Measurements from ENCODE around the gene SEBOX.

Gene SEBOX

GRCh38 chr17:28367641-28368305, 2.8 kb upstream of the SEBOX start:
- Histone ChIP-seq H3K4me3 (ENCODE audit: low read depth, low read length) (no peak overlapping the region), H3K9ac (ENCODE audit: low read length) (no peak overlapping the region), H3K27ac (ENCODE audit: low read depth, low read length) (no peak overlapping the region), H3K9me3 (ENCODE audit: control insufficient read depth, insufficient read depth, low read depth, low read length) (no peaks in the 10 kb centered on the region), H3K27me3 (ENCODE audit: control insufficient read depth, insufficient read depth, low read length) (peaks cover 12% of the 10 kb centered on the region), H3K4me1 (ENCODE audit: control insufficient read depth, insufficient read depth, low read length) (peaks cover 14% of the 10 kb centered on the region), H3K36me3 (ENCODE audit: control insufficient read depth, insufficient read depth, low read length) (peaks cover 21% of the 10 kb centered on the region)

GRCh38 chr17:28366605-28367004, 1.6 kb upstream of the SEBOX start:
- H3K36me3 ChIP-seq (ENCODE audit: control insufficient read depth, insufficient read depth, low read length): peaks cover 31% of the 10 kb centered on the region
- H3K9me3 ChIP-seq (ENCODE audit: control insufficient read depth, insufficient read depth, low read depth, low read length): no peaks in the 10 kb centered on the region
- no peak overlapping the region for H3K27ac ChIP-seq (ENCODE audit: low read depth, low read length)
- H3K27me3 ChIP-seq (ENCODE audit: control insufficient read depth, insufficient read depth, low read length): peaks cover under 1% of the 10 kb centered on the region
- no peak overlapping the region for H3K9ac ChIP-seq (ENCODE audit: low read length)
- peaks cover 14% of the 10 kb centered on the region for H3K4me1 ChIP-seq (ENCODE audit: control insufficient read depth, insufficient read depth, low read length)
- no peak overlapping the region for H3K4me3 ChIP-seq (ENCODE audit: low read depth, low read length)

GRCh38 chr17:28365487-28365886, 488 bp upstream of the SEBOX start:
- no peaks in the 10 kb centered on the region for H3K27me3 ChIP-seq (ENCODE audit: control insufficient read depth, insufficient read depth, low read length)
- H3K36me3 ChIP-seq (ENCODE audit: control insufficient read depth, insufficient read depth, low read length): peaks cover 43% of the 10 kb centered on the region
- no peak overlapping the region for H3K27ac ChIP-seq (ENCODE audit: low read depth, low read length)
- no peak overlapping the region for H3K9ac ChIP-seq (ENCODE audit: low read length)
- H3K4me3 ChIP-seq (ENCODE audit: low read depth, low read length): no peak overlapping the region
- peaks cover 8% of the 10 kb centered on the region for H3K4me1 ChIP-seq (ENCODE audit: control insufficient read depth, insufficient read depth, low read length)
- no peaks in the 10 kb centered on the region for H3K9me3 ChIP-seq (ENCODE audit: control insufficient read depth, insufficient read depth, low read depth, low read length)

GRCh38 chr17:28363776-28364650, 986 bp downstream of the SEBOX start:
- H3K27ac ChIP-seq (ENCODE audit: low read depth, low read length): no peak overlapping the region
- no peaks in the 10 kb centered on the region for H3K4me1 ChIP-seq (ENCODE audit: control insufficient read depth, insufficient read depth, low read length)

GRCh38 chr17:28363186-28363585, 1.8 kb downstream of the SEBOX start:
- no peaks in the 10 kb centered on the region for H3K27me3 ChIP-seq (ENCODE audit: control insufficient read depth, insufficient read depth, low read length)
- H3K27ac ChIP-seq (ENCODE audit: low read depth, low read length): no peak overlapping the region
- H3K9me3 ChIP-seq (ENCODE audit: control insufficient read depth, insufficient read depth, low read depth, low read length): no peaks in the 10 kb centered on the region
- peaks cover 3% of the 10 kb centered on the region for H3K4me1 ChIP-seq (ENCODE audit: control insufficient read depth, insufficient read depth, low read length)
- no peak overlapping the region for H3K9ac ChIP-seq (ENCODE audit: low read length)
- peaks cover 58% of the 10 kb centered on the region for H3K36me3 ChIP-seq (ENCODE audit: control insufficient read depth, insufficient read depth, low read length)
- H3K4me3 ChIP-seq (ENCODE audit: low read depth, low read length): no peak overlapping the region

More at GRCh38 chr17:28363776-28364650, 986 bp downstream of the SEBOX start:
- H3K9ac ChIP-seq (ENCODE audit: low read length): no peak overlapping the region
- peaks cover 55% of the 10 kb centered on the region for H3K36me3 ChIP-seq (ENCODE audit: control insufficient read depth, insufficient read depth, low read length)
- H3K9me3 ChIP-seq (ENCODE audit: control insufficient read depth, insufficient read depth, low read depth, low read length): no peaks in the 10 kb centered on the region
- H3K27me3 ChIP-seq (ENCODE audit: control insufficient read depth, insufficient read depth, low read length): no peaks in the 10 kb centered on the region
- no peak overlapping the region for H3K4me3 ChIP-seq (ENCODE audit: low read depth, low read length)

- Histone ChIP-seq H3K27ac (ENCODE audit: low read depth, low read length) (peak overlapping the region; percentile 86), H3K36me3 (ENCODE audit: control insufficient read depth, insufficient read depth, low read length) (peaks cover 59% of the 10 kb centered on the region), H3K4me3 (ENCODE audit: low read depth, low read length) (peak overlapping the region; percentile 95), H3K27me3 (ENCODE audit: control insufficient read depth, insufficient read depth, low read length) (no peaks in the 10 kb centered on the region), H3K9me3 (ENCODE audit: control insufficient read depth, insufficient read depth, low read depth, low read length) (no peaks in the 10 kb centered on the region), H3K9ac (ENCODE audit: low read length) (peak overlapping the region; percentile 96), H3K4me1 (ENCODE audit: control insufficient read depth, insufficient read depth, low read length) (peaks cover 10% of the 10 kb centered on the region)
Observed at GRCh38 chr17:28357901-28358197, 7.2 kb downstream of the SEBOX start.

- H3K36me3 ChIP-seq (ENCODE audit: control insufficient read depth, insufficient read depth, low read length): peaks cover 58% of the 10 kb centered on the region
- H3K4me1 ChIP-seq (ENCODE audit: control insufficient read depth, insufficient read depth, low read length): peaks cover 10% of the 10 kb centered on the region
- no peaks in the 10 kb centered on the region for H3K27me3 ChIP-seq (ENCODE audit: control insufficient read depth, insufficient read depth, low read length)
- H3K4me3 ChIP-seq (ENCODE audit: low read depth, low read length): peak within 1 kb of the TSS; percentile 95
- H3K9me3 ChIP-seq (ENCODE audit: control insufficient read depth, insufficient read depth, low read depth, low read length): no peaks in the 10 kb centered on the region
- H3K9ac ChIP-seq (ENCODE audit: low read length): peak within 1 kb of the TSS; percentile 96
- peak within 1 kb of the TSS; percentile 86 for H3K27ac ChIP-seq (ENCODE audit: low read depth, low read length)
Observed at GRCh38 chr17:28357061-28357900, 7.7 kb downstream of the SEBOX start, which contains the start of gene POLDIP2. POLDIP2 (minus strand) TSS chr17:28357527; CDS start chr17:28357448, 79 bp downstream.

- Histone ChIP-seq H3K4me3 (ENCODE audit: low read depth, low read length) (no peak overlapping the region), H3K27me3 (ENCODE audit: control insufficient read depth, insufficient read depth, low read length) (no peaks in the 10 kb centered on the region), H3K27ac (ENCODE audit: low read depth, low read length) (no peak overlapping the region), H3K9me3 (ENCODE audit: control insufficient read depth, insufficient read depth, low read depth, low read length) (no peaks in the 10 kb centered on the region), H3K36me3 (ENCODE audit: control insufficient read depth, insufficient read depth, low read length) (peaks cover 95% of the 10 kb centered on the region), H3K4me1 (ENCODE audit: control insufficient read depth, insufficient read depth, low read length) (peaks cover 13% of the 10 kb centered on the region; the same call in 1 of the 2 replicates), H3K9ac (ENCODE audit: low read length) (no peak overlapping the region)
Observed at GRCh38 chr17:28350271-28350670, 14.7 kb downstream of the SEBOX start.

- Histone ChIP-seq H3K27ac (ENCODE audit: low read depth, low read length) (no peak overlapping the region), H3K36me3 (ENCODE audit: control insufficient read depth, insufficient read depth, low read length) (peaks cover 97% of the 10 kb centered on the region), H3K4me1 (ENCODE audit: control insufficient read depth, insufficient read depth, low read length) (peaks cover 13% of the 10 kb centered on the region; the same call in 1 of the 2 replicates)
Observed at GRCh38 chr17:28348979-28349378, 16.0 kb downstream of the SEBOX start.

GRCh38 chr17:28347261-28347891, 17.6 kb downstream of the SEBOX start:
- no peaks in the 10 kb centered on the region for H3K27me3 ChIP-seq (ENCODE audit: control insufficient read depth, insufficient read depth, low read length)
- H3K4me3 ChIP-seq (ENCODE audit: low read depth, low read length): no peak overlapping the region
- peaks cover 13% of the 10 kb centered on the region; the same call in 1 of the 2 replicates for H3K4me1 ChIP-seq (ENCODE audit: control insufficient read depth, insufficient read depth, low read length)
- peaks cover 97% of the 10 kb centered on the region for H3K36me3 ChIP-seq (ENCODE audit: control insufficient read depth, insufficient read depth, low read length)
- 0 out of 2 replicates have a peak overlapping the region, but pooled peaks have one; percentile 34 for H3K27ac ChIP-seq (ENCODE audit: low read depth, low read length)
- H3K9me3 ChIP-seq (ENCODE audit: control insufficient read depth, insufficient read depth, low read depth, low read length): no peaks in the 10 kb centered on the region
- H3K9ac ChIP-seq (ENCODE audit: low read length): peak overlapping the region; percentile 30

More at GRCh38 chr17:28348979-28349378, 16.0 kb downstream of the SEBOX start:
- Histone ChIP-seq H3K9ac (ENCODE audit: low read length) (no peak overlapping the region), H3K27me3 (ENCODE audit: control insufficient read depth, insufficient read depth, low read length) (no peaks in the 10 kb centered on the region), H3K4me3 (ENCODE audit: low read depth, low read length) (no peak overlapping the region), H3K9me3 (ENCODE audit: control insufficient read depth, insufficient read depth, low read depth, low read length) (no peaks in the 10 kb centered on the region)

Data from HUES6 (cell line).